GM21619 (cell line): Measurements from ENCODE around the gene FUT6.
"Not testable (repeated sequence)": the region's sequence is repeated elsewhere in the genome, so short reads cannot be mapped to it uniquely, and the experiment has no call there.

Experiments used
- ATAC-seq: cut with Tn5 transposase; IDR thresholded peaks from one replicate; pipeline ENCODE4 v1.9.1; 2021; ENCODE audit not compliant: unreplicated experiment

The FUT6 gene

DNA sequence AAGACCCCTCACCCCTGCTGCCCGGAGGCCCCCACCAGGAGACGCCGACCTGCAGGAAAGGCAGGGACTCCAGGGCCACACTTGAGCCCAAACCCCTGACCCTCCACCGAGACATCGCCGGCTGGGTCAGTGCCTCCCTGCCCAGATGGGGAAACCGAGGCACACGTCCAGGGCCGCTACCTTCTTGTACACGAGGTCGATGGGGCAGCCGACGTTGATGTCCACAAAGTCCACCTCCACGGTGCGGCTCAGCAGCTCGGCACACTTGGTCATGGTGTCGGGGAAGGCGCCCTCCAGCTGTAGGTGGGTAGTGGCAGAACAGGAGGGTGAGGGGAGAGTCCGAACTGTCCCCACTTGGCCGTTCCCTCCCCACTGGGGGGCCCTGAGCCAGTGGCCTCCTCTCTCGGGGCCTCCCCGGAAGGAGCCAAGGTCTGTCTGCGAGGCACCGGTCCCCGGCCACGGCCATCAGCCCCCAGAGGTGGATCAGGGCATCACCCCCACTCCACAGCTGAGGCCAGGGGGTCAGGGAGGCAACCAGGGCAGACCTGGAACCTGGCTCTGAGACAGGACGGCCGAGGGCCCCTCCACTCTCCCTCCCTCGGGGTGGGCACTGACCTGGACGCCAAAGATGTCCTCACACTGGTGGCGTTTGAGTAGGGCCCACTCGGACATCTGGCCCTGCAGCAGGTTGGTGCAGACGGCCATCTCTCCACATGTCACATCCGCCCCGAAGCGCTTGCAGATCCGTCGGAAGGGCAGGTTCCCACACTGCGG, 51.9 kb downstream of the FUT6 start:
- ATAC-seq: no peak

DNA sequence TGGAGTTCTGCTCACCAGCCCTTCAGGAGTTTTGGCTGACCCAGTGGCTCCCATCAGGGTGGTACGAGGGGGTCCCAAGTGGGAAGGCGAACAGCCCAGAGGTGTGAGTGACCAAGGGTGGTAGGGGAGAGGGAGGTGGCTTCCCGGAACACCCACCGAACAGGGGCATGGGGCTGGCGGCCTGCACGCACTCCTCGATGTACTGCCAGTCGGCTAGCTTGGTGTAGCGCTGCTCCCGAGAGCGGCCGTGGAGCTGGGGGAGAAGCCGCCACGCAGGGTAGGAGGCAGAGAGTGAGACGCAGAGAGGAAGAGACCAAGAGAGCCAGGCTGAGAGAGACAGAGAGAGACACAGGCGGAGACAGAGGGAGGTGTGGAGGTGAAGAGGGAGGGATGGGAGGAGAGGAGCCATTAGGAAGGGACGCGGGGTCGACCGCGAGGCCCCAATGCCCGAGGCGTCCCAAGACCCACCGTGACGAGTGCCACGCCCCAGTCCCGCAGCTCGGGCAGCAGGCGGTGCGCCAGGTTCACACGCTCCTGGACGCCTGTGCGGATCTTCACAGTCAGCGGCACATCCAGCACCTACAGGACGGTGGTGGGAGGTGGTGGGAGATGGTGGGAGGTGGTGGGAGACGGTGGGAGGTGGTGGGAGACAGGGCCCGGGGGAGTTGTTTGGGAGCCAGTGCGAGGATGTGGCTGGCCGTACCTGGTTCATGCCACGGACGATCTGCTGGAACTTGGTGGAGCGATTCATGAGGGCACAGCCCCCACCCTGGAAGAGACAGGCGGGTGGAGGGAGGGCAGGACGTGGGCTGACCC, 52.7 kb downstream of the FUT6 start:
- ATAC-seq: no peak

DNA sequence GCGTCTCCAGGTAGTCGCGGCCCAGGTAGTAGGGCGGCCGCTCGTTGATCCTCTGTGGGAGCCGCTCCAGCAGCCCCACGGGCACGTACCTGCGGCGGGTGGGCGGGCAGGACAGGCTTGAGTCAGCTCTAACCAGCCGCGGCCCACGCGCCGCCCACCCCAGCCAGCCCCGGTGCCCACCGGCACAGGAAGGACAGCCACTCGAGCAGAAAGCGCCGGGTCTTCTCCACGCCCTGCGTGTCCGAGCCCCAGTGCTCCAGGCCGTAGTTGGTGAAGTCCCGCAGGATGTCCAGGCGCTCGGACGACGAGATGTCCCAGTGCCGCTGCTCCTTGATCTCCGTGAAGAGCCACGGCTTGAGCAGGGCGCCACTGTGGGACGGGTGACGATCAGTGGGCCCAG, 54.1 kb downstream of the FUT6 start:
- no peak for ATAC-seq

DNA sequence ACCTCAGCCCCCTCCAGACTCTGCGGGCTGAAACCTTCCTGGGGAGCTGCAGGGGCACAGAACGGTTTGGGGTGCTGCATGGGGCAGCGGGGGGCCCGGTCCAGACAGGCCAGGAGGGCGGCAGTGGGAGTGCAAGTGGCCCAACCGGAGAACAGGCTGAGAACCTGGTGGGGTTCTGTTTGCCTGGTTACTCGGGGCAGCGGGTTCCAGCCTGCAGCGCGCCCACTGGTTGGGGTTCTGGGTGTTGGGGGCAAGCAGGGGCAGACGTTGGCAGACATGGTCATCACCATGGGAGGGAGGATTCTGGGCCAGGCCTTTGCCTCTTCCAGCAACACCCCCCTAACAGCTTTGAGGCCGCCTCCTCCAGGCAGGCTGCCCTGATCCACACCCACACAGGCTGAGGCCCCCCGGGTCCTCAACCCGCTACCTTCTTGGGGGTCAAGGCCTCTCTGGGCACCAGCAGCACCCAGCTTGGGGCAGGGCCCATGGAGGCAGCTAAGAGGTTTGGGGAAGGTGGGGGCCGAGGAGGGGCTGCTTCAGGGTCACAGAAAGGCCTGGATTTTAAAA, 54.8 kb downstream of the FUT6 start, which contains the start of gene PRR22:
PRR22 (minus strand) TSS at position 166 of the 567 bp plus-strand sequence; CDS start at position 80, 86 bp downstream.
- no peak for ATAC-seq

DNA sequence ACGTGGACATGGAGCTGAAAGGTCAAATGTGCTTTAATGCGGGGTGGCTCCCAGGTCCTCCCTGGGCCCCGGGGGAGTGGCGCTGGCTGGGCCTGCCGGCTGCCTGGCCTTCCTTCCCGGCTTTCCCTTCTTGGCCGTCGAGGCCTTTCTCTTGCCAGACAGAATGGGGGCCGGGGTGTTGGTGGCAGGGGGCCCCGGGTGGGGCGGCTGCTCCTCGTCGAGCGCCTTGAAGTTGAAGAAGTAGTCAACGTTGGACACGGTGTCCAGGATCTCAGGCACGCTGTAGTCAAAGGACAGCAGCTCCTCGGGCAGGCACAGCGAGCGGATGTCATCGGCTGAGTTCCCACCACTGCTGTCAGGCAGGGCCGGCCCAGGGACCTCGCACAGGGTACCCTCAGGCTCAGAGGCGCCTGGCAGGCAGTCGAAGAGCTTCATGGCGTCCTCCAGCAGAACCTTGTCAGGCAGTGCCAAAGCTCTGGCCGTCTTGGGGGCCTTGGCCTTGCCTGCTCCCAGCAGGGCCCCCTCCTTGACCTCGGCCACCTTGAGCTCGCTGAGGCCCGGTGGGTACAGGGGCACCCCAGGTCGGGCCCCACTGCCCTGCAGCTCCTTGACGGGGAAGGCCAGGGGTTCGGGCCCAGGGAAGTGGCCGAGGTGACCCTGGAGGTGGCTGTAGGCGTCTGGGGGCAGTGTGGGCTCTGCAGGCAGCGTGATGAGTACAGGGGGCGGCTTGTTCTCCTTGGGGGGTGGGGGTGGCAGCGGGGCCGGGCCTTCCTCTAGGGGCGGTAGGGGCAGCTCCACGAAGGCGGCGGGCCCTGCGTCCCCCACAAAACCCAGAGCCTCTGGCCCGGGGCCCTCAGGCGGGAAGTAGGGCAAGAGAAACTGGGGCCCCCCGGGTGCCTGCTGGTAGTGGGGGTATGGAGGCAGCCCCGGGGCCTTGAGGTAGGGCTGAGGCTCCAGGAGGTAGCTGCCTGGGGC, 56.3 kb downstream of the FUT6 start:
- no peak for ATAC-seq

DNA sequence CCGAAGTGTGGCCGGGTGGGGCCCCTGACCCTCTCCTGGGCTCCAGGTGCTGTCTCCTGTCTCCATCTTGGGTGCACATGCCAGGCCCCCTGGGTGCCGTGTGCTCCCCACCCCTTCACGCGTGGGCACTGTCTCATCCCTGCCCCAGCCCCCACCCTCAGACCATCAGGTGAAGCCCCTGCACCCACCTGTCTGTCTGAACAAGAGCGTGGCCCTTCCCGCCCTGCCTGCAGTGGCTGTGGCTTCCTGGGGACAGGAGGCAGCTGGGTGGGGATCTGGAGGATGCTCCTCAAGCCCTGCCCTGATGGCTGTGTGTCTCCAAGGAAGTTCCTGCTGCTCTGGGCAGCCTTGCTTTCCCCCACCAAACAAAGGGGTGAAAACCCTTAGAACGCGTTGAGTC, 57.2 kb downstream of the FUT6 start:
- no peak for ATAC-seq

DNA sequence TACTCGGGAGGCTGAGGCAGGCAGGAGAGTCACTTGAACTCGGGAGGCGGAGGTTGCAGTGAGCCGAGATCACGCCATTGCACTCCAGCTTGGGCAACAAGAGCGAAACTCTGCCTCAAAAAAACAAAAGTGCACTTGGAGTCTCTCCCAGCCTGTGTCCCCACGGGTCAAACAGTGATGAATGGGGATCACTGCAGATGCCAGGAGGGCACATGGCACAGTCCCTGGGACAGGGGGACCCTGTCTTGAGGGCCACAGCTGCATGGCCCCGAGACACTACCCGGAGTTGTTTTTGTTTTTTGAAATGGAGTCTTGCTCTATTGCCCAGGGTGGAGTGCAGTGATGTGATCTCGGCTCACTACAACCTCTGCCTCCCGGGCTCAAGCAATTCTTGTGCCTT, 58.6 kb downstream of the FUT6 start:
- ATAC-seq: not testable (repeated sequence)
